Ovary (tissue), 9 donors: Measurements from ENCODE around the gene NDUFB2. TPM values are rescaled to one million over a fixed set of nuclear protein-coding genes. Genes with fewer than 3 reads are reported as not detected.
"Not testable (repeated sequence)": the region's sequence is repeated elsewhere in the genome, so short reads cannot be mapped to it uniquely, and the experiment has no call there.

Experiments used
- DNase-seq, 5 donors: peaks; one replicate each; pipeline ENCODE4 v3.0.0-alpha.2; 2019 to 2020
- H3K27ac ChIP-seq, 2 donors: fragments of 200-600 bp; one replicate each; pipeline versions ENCODE4 v1.5.1 to v1.8.0; 2019 to 2022
- H3K27me3 ChIP-seq: fragments of 200-600 bp; one replicate; pipeline ENCODE4 v1.8.0; 2022
- H3K36me3 ChIP-seq: fragments of 200-600 bp; sonication (generic); one replicate; pipeline ENCODE4 v1.5.1; 2019
- H3K4me1 ChIP-seq: one replicate; pipeline ENCODE4 v1.8.1; 2013; ENCODE audit warnings: mild to moderate bottlenecking, moderate library complexity; ENCODE audit not compliant: insufficient read depth
- H3K4me3 ChIP-seq: fragments of 200-600 bp; sonication (generic); one replicate; pipeline ENCODE4 v1.5.1; 2017
- H3K9me3 ChIP-seq, 2 donors: fragments of 200-600 bp in 1 of 2; sonication (generic) in 1 of 2; one replicate each; pipeline versions ENCODE4 v1.5.1 to v1.8.1; 2013 to 2019; ENCODE audit warnings: mild to moderate bottlenecking in 1 of 2, moderate library complexity in 1 of 2
- CTCF ChIP-seq, 3 donors: fragments of 450-650 bp in 2 of 3; fragments of 200-600 bp in 1 of 3; IDR thresholded peaks; one replicate each; pipeline versions ENCODE4 v1.5.1 to v1.8.0; 2016 to 2022; ENCODE audit warnings: antibody characterized with exemption in 3 of 3, mild to moderate bottlenecking in 1 of 3
- EP300 ChIP-seq: sonication (generic); formaldehyde crosslinking; IDR thresholded peaks from one replicate; pipeline ENCODE4 v1.6.1; 2017; ENCODE audit warnings: antibody characterized with exemption
- POLR2A ChIP-seq: fragments of 450-650 bp; IDR thresholded peaks from one replicate; pipeline ENCODE4 v1.6.1; 2017; ENCODE audit warnings: antibody characterized with exemption, mild to moderate bottlenecking, moderate library complexity
- WGBS, 3 donors: extraction: QIAGEN DNeasy Blood & Tissue Kit in 1 of 3; methylation state at CpG; one replicate each; pipeline versions ENCODE4 v1.1.5 to v1.1.7; 2013 to 2017; 5-methylcytosine and 5-hydroxymethylcytosine counted together
- intact Hi-C, 4 donors: fragments of 100-400 bp; cut with DNase I; formaldehyde crosslinking; loops; one replicate each; pipeline versions ENCODE4 v1.11.0 to v1.15.1; 2022 to 2023
- polyA plus RNA-seq, 2 donors: library from polyadenylated mRNA; stranded (reverse); fragments of 200-250 nt in 1 of 2; fragments of 350-450 nt in 1 of 2; fragmentation: Illumina TruSeq in 1 of 2; extraction: RNeasy Lipid Tissue Mini Kit (QIAGEN cat#74804) in 1 of 2; gene quantifications; one replicate each; pipeline ENCODE4 v1.2.3, GENCODE V29; 2013 to 2014
- total RNA-seq, 7 donors: library from RNA; depleted of rRNA in 2 of 7; stranded (reverse); fragments of >200 nt in 2 of 7; fragmentation: NEBNext Ultra II Directional in 3 of 7; extraction: Animal tissue kit (Norgen Biotek cat#: 25700) in 3 of 7; gene quantifications; one replicate each; pipeline versions ENCODE4 v1.1.0 to v1.2.4, GENCODE V29; 2016 to 2023
- donor health status: DM: no; HTN: no; CAD: no; lungs with moderate emphysema.
- donor health status: DM: no; HTN: no; CAD: no.
- donor health status: Bipolar disorder and iron deficiency.
- donor health status: DM: yes; HTN: yes; CAD: no.
- donor health status: DM: no; HTN: no; CAD: no.
- donor health status: DM: yes; HTN: yes; CAD: no.

The NDUFB2 gene
- total and polyA plus RNA-seq, 9 donors, result 79.6 to 172 (median 120) TPM

DNA sequence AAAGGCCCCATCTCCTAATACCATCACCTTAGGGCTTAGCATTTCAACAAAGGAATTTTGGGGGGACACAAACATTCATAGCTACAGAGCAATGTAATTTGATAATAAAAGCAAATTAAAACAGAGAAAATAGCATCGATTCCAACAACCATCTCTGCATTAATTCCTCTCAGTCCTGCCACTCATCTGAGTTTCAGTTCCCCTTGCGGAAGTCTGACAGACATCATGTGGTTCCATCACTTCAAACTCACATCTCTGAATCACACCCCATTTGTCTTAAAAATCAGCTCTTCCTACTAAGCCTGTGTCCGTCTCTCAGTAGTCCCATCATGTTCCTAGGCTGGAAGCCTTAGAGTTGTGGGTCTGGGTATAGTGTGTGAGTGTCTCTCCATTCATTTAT, 20.2 kb upstream of the NDUFB2 start:
- Histone ChIP-seq H3K27me3 (no peaks in the 10 kb centered on the region), H3K36me3 (no peaks in the 10 kb centered on the region), H3K9me3 (no peaks in the 10 kb centered on the region), H3K4me1 (no peaks in the 10 kb centered on the region), H3K4me3 (no peak overlapping the region), H3K27ac (no peak overlapping the region)
- no peak for TF ChIP-seq EP300
- WGBS, 3 donors, result 89 to 94% (median 92%) methylated on average over 3 of the region's 3 CpGs
- intact Hi-C loops, result no loop called here
- DNase-seq, result no peak

DNA sequence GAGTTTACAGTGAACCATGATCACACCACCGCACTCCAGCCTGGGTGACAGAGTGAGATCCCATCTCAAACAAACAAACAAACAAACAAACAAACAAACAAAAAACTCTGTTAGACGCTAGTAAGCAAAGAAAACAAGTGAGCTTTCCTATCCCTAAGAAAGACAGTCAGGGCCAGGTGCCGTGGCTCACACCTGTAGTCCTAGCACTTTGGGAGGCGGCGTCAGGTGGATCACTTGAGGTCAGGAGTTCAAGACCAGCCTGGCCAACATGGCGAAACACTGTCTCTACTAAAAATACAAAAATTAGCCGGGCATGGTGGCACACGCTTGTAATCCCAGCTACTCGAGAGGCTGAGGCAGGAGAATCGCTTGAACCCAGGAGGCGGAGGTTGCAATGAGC, 19.6 kb upstream of the NDUFB2 start:
- H3K9me3 ChIP-seq, H3K4me3 ChIP-seq, intact Hi-C loops, H3K36me3 ChIP-seq, H3K4me1 ChIP-seq, H3K27ac ChIP-seq, DNase-seq, H3K27me3 ChIP-seq: not testable (repeated sequence)
- 93 to 94% (median 93%) methylated on average over 11 of the region's 11 CpGs for WGBS, 3 donors

- Histone ChIP-seq H3K4me3 (no peak overlapping the region), H3K36me3 (no peaks in the 10 kb centered on the region), H3K27ac (no peak overlapping the region), H3K9me3 (no peaks in the 10 kb centered on the region), H3K27me3 (no peaks in the 10 kb centered on the region), H3K4me1 (no peaks in the 10 kb centered on the region)
- no peak for DNase-seq
- WGBS, 3 donors, result 90 to 91% (median 91%) methylated on average over 3 of the region's 3 CpGs
- intact Hi-C loops, result no loop called here
- TF ChIP-seq POLR2A (no peak), EP300 (no peak), CTCF (IDR thresholded peaks at IDR 0.05) (no peak)
These were observed 19.0 kb upstream of the NDUFB2 start for GRCh38 chr7:140677496-140677895.

DNA sequence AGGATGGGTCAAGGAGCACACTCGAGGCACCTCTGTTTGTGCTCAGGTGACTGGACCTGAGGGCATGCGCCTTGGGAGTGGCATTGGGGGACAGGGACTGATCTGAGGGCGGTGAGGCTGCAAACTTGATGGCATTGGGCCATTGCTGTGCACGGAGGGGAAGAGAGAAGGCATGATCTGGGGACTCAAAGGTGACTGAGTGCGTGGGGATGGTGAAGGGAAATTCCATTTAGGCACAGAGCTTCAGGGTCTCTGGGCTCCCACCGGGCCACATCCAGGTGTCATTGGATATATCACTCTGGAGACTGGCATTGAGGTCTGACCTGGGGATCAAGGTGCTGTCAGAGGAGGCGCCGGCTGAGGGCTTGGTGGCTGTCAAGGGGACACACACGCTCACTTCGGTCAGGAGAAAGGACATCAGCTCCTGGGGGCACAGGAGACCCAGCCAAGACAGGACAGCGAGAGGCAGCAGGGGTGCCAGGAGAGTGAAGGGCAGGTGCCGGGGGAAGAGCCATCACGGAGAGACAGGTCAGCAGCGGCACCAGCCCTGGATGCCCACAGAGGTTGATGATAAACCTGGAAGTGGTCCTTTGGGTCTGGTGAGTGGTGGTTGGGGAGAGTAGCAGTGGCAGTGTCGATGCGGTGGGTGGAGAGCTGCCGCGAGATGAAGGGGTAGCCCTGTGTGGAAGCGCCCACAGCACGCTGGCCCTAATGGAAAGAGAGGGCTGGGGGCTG, 18.3 kb upstream of the NDUFB2 start:
- Histone ChIP-seq H3K4me3 (no peak overlapping the region), H3K36me3 (no peaks in the 10 kb centered on the region), H3K27me3 (no peaks in the 10 kb centered on the region), H3K9me3 (no peaks in the 10 kb centered on the region), H3K4me1 (no peaks in the 10 kb centered on the region), H3K27ac (no peak overlapping the region)
- intact Hi-C loops, result no loop called here
- TF ChIP-seq CTCF (IDR thresholded peaks at IDR 0.05), result no peak
- TF ChIP-seq EP300, result no peak
- TF ChIP-seq POLR2A, result no peak
- DNase-seq, result no peak
- 93 to 96% (median 95%) methylated on average over 20 of the region's 20 CpGs for WGBS, 3 donors

DNA sequence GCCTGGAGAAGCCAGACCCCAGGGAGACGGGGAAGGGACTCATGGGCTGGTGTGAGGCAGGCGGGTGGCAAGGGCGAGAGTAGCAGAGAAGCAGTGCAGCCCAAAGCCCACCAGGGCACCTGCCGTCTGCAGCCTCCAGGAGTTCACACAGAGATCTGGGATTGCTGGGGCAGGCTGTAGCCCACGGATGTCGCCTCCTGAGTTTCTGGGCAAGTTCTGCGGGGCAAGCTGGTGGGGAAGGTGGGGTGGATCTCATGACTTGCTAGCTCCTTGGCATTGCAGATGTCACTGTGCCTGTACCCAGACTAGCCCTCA, 17.7 kb upstream of the NDUFB2 start:
- WGBS, 3 donors, result 91 to 95% (median 94%) methylated on average over 7 of the region's 7 CpGs

More for the DNA sequence above, 17.7 kb upstream of the NDUFB2 start:
- intact Hi-C loops, result no loop called here
- DNase-seq, result no peak
- no peak for TF ChIP-seq POLR2A
- no peak for TF ChIP-seq CTCF (IDR thresholded peaks at IDR 0.05)
- no peak for TF ChIP-seq EP300
- H3K9me3 ChIP-seq, result no peaks in the 10 kb centered on the region
- H3K27me3 ChIP-seq, result no peaks in the 10 kb centered on the region
- H3K4me3 ChIP-seq, result no peak overlapping the region
- no peak overlapping the region for H3K27ac ChIP-seq
- no peaks in the 10 kb centered on the region for H3K4me1 ChIP-seq
- H3K36me3 ChIP-seq, result no peaks in the 10 kb centered on the region
